Neutrophil (primary cell): ENCODE results near the gene LYPD5.

Source experiments
- H3K27ac ChIP-seq: fragments of 200-600 bp; sonication (generic); 2 replicates; pipeline ENCODE4 v1.5.1; 2016; ENCODE audit warnings: mild to moderate bottlenecking, moderate library complexity
- H3K27me3 ChIP-seq: fragments of 200-600 bp; sonication (generic); 2 replicates; pipeline ENCODE4 v1.6.0; 2016; ENCODE audit warnings: mild to moderate bottlenecking
- H3K36me3 ChIP-seq: fragments of 200-600 bp; sonication (generic); 2 replicates; pipeline ENCODE4 v1.5.1; 2017
- H3K4me1 ChIP-seq, 2 experiments: fragments of 200-600 bp in 1 of 2; sonication (generic) in 1 of 2; 1 replicate in 1 of 2; 2 replicates in 1 of 2; pipeline versions ENCODE4 v1.5.1 to v1.6.1; 2013 to 2016; ENCODE audit warnings: low read depth in 1 of 2, low read length in 1 of 2, mild to moderate bottlenecking in 1 of 2, moderate library complexity in 1 of 2; ENCODE audit not compliant: control insufficient read depth in 1 of 2, insufficient read depth in 1 of 2
- H3K4me3 ChIP-seq, 2 experiments: fragments of 200-600 bp in 1 of 2; sonication (generic) in 1 of 2; 1 replicate in 1 of 2; 2 replicates in 1 of 2; pipeline ENCODE4 v1.5.1; 2013 to 2016; ENCODE audit warnings: low read depth in 1 of 2, low read length in 1 of 2, mild to moderate bottlenecking in 1 of 2, moderate library complexity in 1 of 2
- H3K9me3 ChIP-seq: fragments of 200-600 bp; sonication (generic); 2 replicates; pipeline ENCODE4 v1.5.1; 2016
- TF ChIP-seq, protein P1 (sequence below): fragments of 200-600 bp; sonication (generic); IDR thresholded peaks from 2 replicates; pipeline ENCODE4 v1.5.1; 2016; ENCODE audit warnings: antibody characterized with exemption

The LYPD5 gene, protein sequence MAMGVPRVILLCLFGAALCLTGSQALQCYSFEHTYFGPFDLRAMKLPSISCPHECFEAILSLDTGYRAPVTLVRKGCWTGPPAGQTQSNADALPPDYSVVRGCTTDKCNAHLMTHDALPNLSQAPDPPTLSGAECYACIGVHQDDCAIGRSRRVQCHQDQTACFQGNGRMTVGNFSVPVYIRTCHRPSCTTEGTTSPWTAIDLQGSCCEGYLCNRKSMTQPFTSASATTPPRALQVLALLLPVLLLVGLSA

GRCh38 chr19:43802216-43802951 is at the start of gene LYPD5:
Gene LYPD5, minus strand, starts transcription at chr19:43802447. Its CDS starts 67 bp downstream, at chr19:43802380.
- Histone ChIP-seq H3K36me3 (no peaks in the 10 kb centered on the region), H3K4me1 (peaks cover 10 to 12% of the 10 kb centered on the region in 2 experiments), H3K9me3 (no peaks in the 10 kb centered on the region), H3K4me3 (no peak within 1 kb of the TSS), H3K27me3 (peaks cover 56% of the 10 kb centered on the region), H3K27ac (no peak within 1 kb of the TSS)
- TF ChIP-seq, protein P1, sequence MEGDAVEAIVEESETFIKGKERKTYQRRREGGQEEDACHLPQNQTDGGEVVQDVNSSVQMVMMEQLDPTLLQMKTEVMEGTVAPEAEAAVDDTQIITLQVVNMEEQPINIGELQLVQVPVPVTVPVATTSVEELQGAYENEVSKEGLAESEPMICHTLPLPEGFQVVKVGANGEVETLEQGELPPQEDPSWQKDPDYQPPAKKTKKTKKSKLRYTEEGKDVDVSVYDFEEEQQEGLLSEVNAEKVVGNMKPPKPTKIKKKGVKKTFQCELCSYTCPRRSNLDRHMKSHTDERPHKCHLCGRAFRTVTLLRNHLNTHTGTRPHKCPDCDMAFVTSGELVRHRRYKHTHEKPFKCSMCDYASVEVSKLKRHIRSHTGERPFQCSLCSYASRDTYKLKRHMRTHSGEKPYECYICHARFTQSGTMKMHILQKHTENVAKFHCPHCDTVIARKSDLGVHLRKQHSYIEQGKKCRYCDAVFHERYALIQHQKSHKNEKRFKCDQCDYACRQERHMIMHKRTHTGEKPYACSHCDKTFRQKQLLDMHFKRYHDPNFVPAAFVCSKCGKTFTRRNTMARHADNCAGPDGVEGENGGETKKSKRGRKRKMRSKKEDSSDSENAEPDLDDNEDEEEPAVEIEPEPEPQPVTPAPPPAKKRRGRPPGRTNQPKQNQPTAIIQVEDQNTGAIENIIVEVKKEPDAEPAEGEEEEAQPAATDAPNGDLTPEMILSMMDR: no peak

GRCh38 chr19:43848821-43849220 is 46.6 kb upstream of the LYPD5 start:
- H3K36me3 ChIP-seq: no peaks in the 10 kb centered on the region
- peaks cover 48% of the 10 kb centered on the region for H3K9me3 ChIP-seq
- H3K4me3 ChIP-seq: no peak overlapping the region
- TF ChIP-seq, protein P1: no peak
- H3K27me3 ChIP-seq: no peaks in the 10 kb centered on the region
- no peaks in the 10 kb centered on the region for H3K4me1 ChIP-seq
- H3K27ac ChIP-seq: no peak overlapping the region

GRCh38 chr19:43847884-43848283 is 45.6 kb upstream of the LYPD5 start:
- TF ChIP-seq, protein P1: no peak
- Histone ChIP-seq H3K4me3 (no peak overlapping the region), H3K27ac (no peak overlapping the region), H3K9me3 (peaks cover 53% of the 10 kb centered on the region), H3K4me1 (no peaks in the 10 kb centered on the region), H3K27me3 (no peaks in the 10 kb centered on the region), H3K36me3 (no peaks in the 10 kb centered on the region)

GRCh38 chr19:43847246-43847645 is 45.0 kb upstream of the LYPD5 start:
- H3K27ac ChIP-seq: no peak overlapping the region
- peaks cover 60% of the 10 kb centered on the region for H3K9me3 ChIP-seq
- no peak overlapping the region for H3K4me3 ChIP-seq
- H3K4me1 ChIP-seq: no peaks in the 10 kb centered on the region
- no peaks in the 10 kb centered on the region for H3K27me3 ChIP-seq
- TF ChIP-seq, protein P1: no peak
- H3K36me3 ChIP-seq: no peaks in the 10 kb centered on the region

DNA sequence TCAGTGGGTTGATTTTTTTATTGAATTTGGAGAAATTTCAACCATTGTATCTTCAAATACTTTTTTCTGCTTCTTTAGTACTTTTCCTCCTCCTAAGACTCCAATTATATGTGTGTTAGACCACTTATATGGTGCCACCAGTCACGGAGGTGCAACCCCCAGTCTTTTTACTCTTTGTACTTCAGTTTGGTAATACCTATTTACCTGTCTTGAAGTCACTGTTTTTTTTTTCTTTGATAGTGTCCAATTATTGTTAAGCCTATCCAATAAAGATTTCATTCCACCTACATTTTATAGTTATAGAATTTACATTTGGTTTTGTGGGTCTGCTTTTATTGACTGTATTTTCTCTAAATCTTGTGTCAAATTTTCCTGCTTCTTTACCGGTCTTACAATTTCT is 39.8 kb upstream of the LYPD5 start:
- Histone ChIP-seq H3K27me3 (no peaks in the 10 kb centered on the region), H3K27ac (no peak overlapping the region), H3K4me1 (no peaks in the 10 kb centered on the region), H3K9me3 (peaks cover 39% of the 10 kb centered on the region), H3K4me3 (no peak overlapping the region), H3K36me3 (no peaks in the 10 kb centered on the region)
- TF ChIP-seq, protein P1: no peak
